ENCODE measurements around the gene SALL1. TPM values are rescaled to one million over a fixed set of nuclear protein-coding genes. Genes with fewer than 3 reads are reported as not detected.

SALL1 gene
- total and polyA plus RNA-seq, 4 donors: 0.06 TPM; not detected in 3

DNA sequence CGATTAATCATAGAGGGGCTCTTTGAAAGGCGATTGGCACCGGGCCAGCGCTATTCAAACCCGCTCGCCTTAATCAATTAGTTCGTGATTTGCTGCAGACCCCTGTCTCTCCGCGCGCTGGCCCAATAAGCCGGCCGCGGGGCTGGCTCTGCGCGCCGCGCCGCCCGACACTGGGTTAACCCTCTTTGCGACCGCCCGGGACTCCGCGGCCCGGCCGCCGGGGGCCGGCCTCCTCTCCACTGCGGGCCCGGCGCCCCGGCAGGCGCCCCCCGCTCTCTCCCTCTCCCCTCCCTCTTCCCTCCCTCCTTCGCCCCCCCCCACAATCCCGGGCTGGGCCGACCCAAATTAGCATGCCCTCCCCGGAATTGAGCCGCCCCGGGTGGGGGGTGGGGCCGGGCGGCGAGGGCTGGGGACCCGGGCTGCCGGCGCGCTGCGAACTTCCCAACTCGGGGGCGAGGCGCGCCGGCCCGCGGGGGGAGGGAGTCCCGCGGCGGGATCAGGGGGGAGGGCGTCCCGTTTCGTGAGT lies 428 bp upstream of the SALL1 start:
- ATAC-seq (ENCODE audit: insufficient read depth, low FRiP score): no peak
- H3K4me1 ChIP-seq (ENCODE audit: control insufficient read depth in 5 of 5, insufficient read depth in 5 of 5, low read length in 5 of 5): peaks cover 0 to 21% (median 0%) of the 10 kb centered on the region in 5 donors
- no peak overlapping the region for H3K27ac ChIP-seq (ENCODE audit: low read depth in 1 of 2, low read length in 1 of 2)
- H3K9ac ChIP-seq (ENCODE audit: insufficient read depth in 1 of 2, low read length in 2 of 2): no peak overlapping the region
- TF ChIP-seq, protein P1, sequence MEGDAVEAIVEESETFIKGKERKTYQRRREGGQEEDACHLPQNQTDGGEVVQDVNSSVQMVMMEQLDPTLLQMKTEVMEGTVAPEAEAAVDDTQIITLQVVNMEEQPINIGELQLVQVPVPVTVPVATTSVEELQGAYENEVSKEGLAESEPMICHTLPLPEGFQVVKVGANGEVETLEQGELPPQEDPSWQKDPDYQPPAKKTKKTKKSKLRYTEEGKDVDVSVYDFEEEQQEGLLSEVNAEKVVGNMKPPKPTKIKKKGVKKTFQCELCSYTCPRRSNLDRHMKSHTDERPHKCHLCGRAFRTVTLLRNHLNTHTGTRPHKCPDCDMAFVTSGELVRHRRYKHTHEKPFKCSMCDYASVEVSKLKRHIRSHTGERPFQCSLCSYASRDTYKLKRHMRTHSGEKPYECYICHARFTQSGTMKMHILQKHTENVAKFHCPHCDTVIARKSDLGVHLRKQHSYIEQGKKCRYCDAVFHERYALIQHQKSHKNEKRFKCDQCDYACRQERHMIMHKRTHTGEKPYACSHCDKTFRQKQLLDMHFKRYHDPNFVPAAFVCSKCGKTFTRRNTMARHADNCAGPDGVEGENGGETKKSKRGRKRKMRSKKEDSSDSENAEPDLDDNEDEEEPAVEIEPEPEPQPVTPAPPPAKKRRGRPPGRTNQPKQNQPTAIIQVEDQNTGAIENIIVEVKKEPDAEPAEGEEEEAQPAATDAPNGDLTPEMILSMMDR (IDR thresholded peaks at IDR 0.05; ENCODE audit: control extremely low read depth, extremely low read depth): no peak
- H3K9me3 ChIP-seq (ENCODE audit: control insufficient read depth in 4 of 4, insufficient read depth in 3 of 4, low read length in 3 of 4): peaks cover 0 to 11% (median 0%) of the 10 kb centered on the region in 4 donors
- no peak overlapping the region for H3K4me3 ChIP-seq
- DNase-seq: peak; percentile 65 to 70 (median 66)
- 2% methylated on average over 33 to 61 of the region's 61 CpGs for WGBS, 2 donors
- H3K36me3 ChIP-seq (ENCODE audit: control insufficient read depth in 4 of 4, insufficient read depth in 4 of 4, low read length in 4 of 4): no peaks in the 10 kb centered on the region
- H3K27me3 ChIP-seq (ENCODE audit: control insufficient read depth in 3 of 3, insufficient read depth in 3 of 3, low read length in 2 of 3): peaks cover 47 to 86% (median 75%) of the 10 kb centered on the region in 3 donors

GRCh38 chr16:51150165-51150887 lies 744 bp downstream of the SALL1 start:
- no peak overlapping the region for H3K9ac ChIP-seq (ENCODE audit: insufficient read depth in 1 of 2, low read length in 2 of 2)

GRCh38 chr16:51149721-51150164 lies 1.3 kb downstream of the SALL1 start:
- DNase-seq (no peak), ATAC-seq (ENCODE audit: insufficient read depth, low FRiP score) (no peak)
- WGBS, 2 donors: 3 to 6% methylated on average over 35 of the region's 35 CpGs
- Histone ChIP-seq H3K36me3 (ENCODE audit: control insufficient read depth in 4 of 4, insufficient read depth in 4 of 4, low read length in 4 of 4) (no peaks in the 10 kb centered on the region), H3K4me3 (no peak overlapping the region), H3K4me1 (ENCODE audit: control insufficient read depth in 5 of 5, insufficient read depth in 5 of 5, low read length in 5 of 5) (peaks cover 0 to 12% (median 0%) of the 10 kb centered on the region in 5 donors), H3K27ac (ENCODE audit: low read depth in 1 of 2, low read length in 1 of 2) (no peak overlapping the region), H3K9me3 (ENCODE audit: control insufficient read depth in 4 of 4, insufficient read depth in 3 of 4, low read length in 3 of 4) (peaks cover 0 to 6% (median 0%) of the 10 kb centered on the region in 4 donors), H3K9ac (ENCODE audit: insufficient read depth in 1 of 2, low read length in 2 of 2) (no peak overlapping the region), H3K27me3 (ENCODE audit: control insufficient read depth in 3 of 3, insufficient read depth in 3 of 3, low read length in 2 of 3) (peaks cover 33 to 87% (median 80%) of the 10 kb centered on the region in 3 donors)
- TF ChIP-seq, protein P1 (IDR thresholded peaks at IDR 0.05; ENCODE audit: control extremely low read depth, extremely low read depth): no peak

More at GRCh38 chr16:51150165-51150887, 744 bp downstream of the SALL1 start:
- Histone ChIP-seq H3K4me1 (ENCODE audit: control insufficient read depth in 5 of 5, insufficient read depth in 5 of 5, low read length in 5 of 5) (peaks cover 0 to 17% (median 0%) of the 10 kb centered on the region in 5 donors), H3K27ac (ENCODE audit: low read depth in 1 of 2, low read length in 1 of 2) (no peak overlapping the region), H3K27me3 (ENCODE audit: control insufficient read depth in 3 of 3, insufficient read depth in 3 of 3, low read length in 2 of 3) (peaks cover 36 to 87% (median 80%) of the 10 kb centered on the region in 3 donors), H3K4me3 (no peak overlapping the region), H3K36me3 (ENCODE audit: control insufficient read depth in 4 of 4, insufficient read depth in 4 of 4, low read length in 4 of 4) (no peaks in the 10 kb centered on the region), H3K9me3 (ENCODE audit: control insufficient read depth in 4 of 4, insufficient read depth in 3 of 4, low read length in 3 of 4) (peaks cover 0 to 10% (median 0%) of the 10 kb centered on the region in 4 donors)
- DNase-seq (peak in 2 of 3 donors; percentile 5 to 22), ATAC-seq (ENCODE audit: insufficient read depth, low FRiP score) (no peak)
- TF ChIP-seq, protein P1 (IDR thresholded peaks at IDR 0.05; ENCODE audit: control extremely low read depth, extremely low read depth): no peak
- 3 to 4% methylated on average over 48 to 53 of the region's 53 CpGs for WGBS, 2 donors

Measured in lung (tissue), 12 donors.